RPMI7951 (cell line): ENCODE results near the gene BCL2. TPM values are rescaled to one million over a fixed set of nuclear protein-coding genes. Genes with fewer than 3 reads are reported as not detected.

Source experiments
- DNase-seq: peaks from one replicate; pipeline ENCODE4 v3.0.0-alpha.2; 2012; ENCODE audit warnings: low read depth
- total RNA-seq: library from RNA; depleted of rRNA; stranded (reverse); fragments of >200 nt; shearing (Covaris generic); gene quantifications from 2 replicates; pipeline ENCODE4 v1.2.3, GENCODE V29; 2014

Gene BCL2
- total RNA-seq, 1 experiment from 2014 or later: 0.84 TPM

- no peak for DNase-seq
These were observed 211.6 kb downstream of the BCL2 start for GRCh38 chr18:63107931-63108330.

- no peak for DNase-seq
These were observed 212.3 kb downstream of the BCL2 start for GRCh38 chr18:63107171-63107845.

GRCh38 chr18:63106727-63107126 lies 212.8 kb downstream of the BCL2 start:
- DNase-seq: no peak

GRCh38 chr18:63105636-63106316 lies 213.8 kb downstream of the BCL2 start:
- no peak for DNase-seq

- DNase-seq: no peak
These were observed 214.7 kb downstream of the BCL2 start for GRCh38 chr18:63104868-63105267.

- no peak for DNase-seq
These were observed 216.4 kb downstream of the BCL2 start for GRCh38 chr18:63102941-63103744.

GRCh38 chr18:63100630-63101055 lies 218.9 kb downstream of the BCL2 start:
- DNase-seq: no peak

- no peak for DNase-seq
These were observed 219.5 kb downstream of the BCL2 start for GRCh38 chr18:63099848-63100629.

GRCh38 chr18:63099091-63099840 lies 220.3 kb downstream of the BCL2 start:
- DNase-seq: no peak

GRCh38 chr18:63098018-63098981 lies 221.3 kb downstream of the BCL2 start:
- DNase-seq: no peak

- DNase-seq: no peak
These were observed 222.4 kb downstream of the BCL2 start for GRCh38 chr18:63097178-63097577.

GRCh38 chr18:63096327-63096874 lies 223.2 kb downstream of the BCL2 start:
- DNase-seq: no peak

- DNase-seq: no peak
These were observed 223.8 kb downstream of the BCL2 start for GRCh38 chr18:63095768-63096167.

- no peak for DNase-seq
These were observed 227.8 kb downstream of the BCL2 start for GRCh38 chr18:63091671-63092364.

GRCh38 chr18:63090334-63090733 lies 229.2 kb downstream of the BCL2 start:
- no peak for DNase-seq

- no peak for DNase-seq
These were observed 230.5 kb downstream of the BCL2 start for GRCh38 chr18:63089041-63089440.

GRCh38 chr18:63088262-63088661 lies 231.3 kb downstream of the BCL2 start:
- no peak for DNase-seq

- DNase-seq: no peak
These were observed 231.9 kb downstream of the BCL2 start for GRCh38 chr18:63087421-63088230.
